RWPE2 (cell line): ENCODE data around the gene KRTAP10-5.

Source experiments
- ATAC-seq: fragments of 200-7000 bp; cut with Tn5 transposase; 3 replicates; pipeline ENCODE4 v1.9.1; 2021; ENCODE audit warnings: low read depth
- DNase-seq: peaks from one replicate; pipeline ENCODE4 v3.0.0-alpha.2; 2020; ENCODE audit warnings: low spot score
- H3K27ac ChIP-seq: fragments of 450-650 bp; 2 replicates; pipeline ENCODE4 v1.5.1; 2017; ENCODE audit warnings: mild to moderate bottlenecking; ENCODE audit not compliant: poor library complexity, severe bottlenecking
- H3K27me3 ChIP-seq: fragments of 250-450 bp; sonication (Bioruptor Pico); 2 replicates; pipeline ENCODE4 v1.5.1; 2021; ENCODE audit warnings: mild to moderate bottlenecking, moderate library complexity; ENCODE audit not compliant: insufficient read depth, poor library complexity, severe bottlenecking
- H3K36me3 ChIP-seq: fragments of 250-450 bp; sonication (Bioruptor Pico); 2 replicates; pipeline ENCODE4 v1.5.1; 2020; ENCODE audit warnings: low read depth, mild to moderate bottlenecking, moderate library complexity
- H3K4me1 ChIP-seq: fragments of 250-450 bp; sonication (Bioruptor Pico); 2 replicates; pipeline ENCODE4 v1.5.1; 2021; ENCODE audit warnings: mild to moderate bottlenecking, moderate library complexity; ENCODE audit not compliant: insufficient read depth, poor library complexity, severe bottlenecking
- H3K4me3 ChIP-seq: fragments of 250-450 bp; sonication (Bioruptor Pico); 2 replicates; pipeline ENCODE4 v1.5.1; 2021; ENCODE audit warnings: mild to moderate bottlenecking, moderate library complexity; ENCODE audit not compliant: severe bottlenecking
- H3K9me3 ChIP-seq: fragments of 250-450 bp; sonication (Bioruptor Pico); 2 replicates; pipeline ENCODE4 v1.5.1; 2021; ENCODE audit warnings: mild to moderate bottlenecking, moderate library complexity; ENCODE audit not compliant: severe bottlenecking
- CTCF ChIP-seq: fragments of 450-650 bp; IDR thresholded peaks from one replicate; pipeline ENCODE4 v1.5.1; 2017; ENCODE audit warnings: mild to moderate bottlenecking, moderate library complexity; ENCODE audit not compliant: poor library complexity, severe bottlenecking

The KRTAP10-5 gene

GRCh38 chr21:44614161-44614631, 33.8 kb upstream of the KRTAP10-5 start:
- Histone ChIP-seq H3K27ac (no peak overlapping the region), H3K9me3 (no peaks in the 10 kb centered on the region), H3K4me3 (no peak overlapping the region), H3K36me3 (no peaks in the 10 kb centered on the region), H3K27me3 (peaks cover 21% of the 10 kb centered on the region), H3K4me1 (no peaks in the 10 kb centered on the region)
- ATAC-seq = no peak
- no peak for TF ChIP-seq CTCF
- DNase-seq = peak; percentile 23

GRCh38 chr21:44613386-44614155, 33.2 kb upstream of the KRTAP10-5 start:
- Histone ChIP-seq H3K27ac (no peak overlapping the region), H3K4me1 (no peaks in the 10 kb centered on the region)

GRCh38 chr21:44612669-44613229, 32.3 kb upstream of the KRTAP10-5 start:
- TF ChIP-seq CTCF = no peak
- Histone ChIP-seq H3K27me3 (peaks cover 21% of the 10 kb centered on the region), H3K4me1 (no peaks in the 10 kb centered on the region), H3K36me3 (no peaks in the 10 kb centered on the region), H3K27ac (no peak overlapping the region), H3K9me3 (no peaks in the 10 kb centered on the region), H3K4me3 (no peak overlapping the region)
- ATAC-seq = no peak
- peak; percentile 50 for DNase-seq

More at GRCh38 chr21:44613386-44614155, 33.2 kb upstream of the KRTAP10-5 start:
- no peak overlapping the region for H3K4me3 ChIP-seq
- H3K36me3 ChIP-seq = no peaks in the 10 kb centered on the region
- peaks cover 21% of the 10 kb centered on the region for H3K27me3 ChIP-seq
- TF ChIP-seq CTCF = no peak
- DNase-seq = peak; percentile 27
- no peak for ATAC-seq
- no peaks in the 10 kb centered on the region for H3K9me3 ChIP-seq

GRCh38 chr21:44612029-44612486, 31.7 kb upstream of the KRTAP10-5 start, which contains the start of gene KRTAP10-8:
Gene KRTAP10-8 (plus strand): TSS chr21:44612079. CDS start chr21:44612101, 22 bp downstream.
- H3K9me3 ChIP-seq = no peaks in the 10 kb centered on the region
- no peaks in the 10 kb centered on the region for H3K4me1 ChIP-seq
- peaks cover 21% of the 10 kb centered on the region for H3K27me3 ChIP-seq
- H3K36me3 ChIP-seq = no peaks in the 10 kb centered on the region
- ATAC-seq (no peak), DNase-seq (peak; percentile 38)
- no peak within 1 kb of the TSS for H3K4me3 ChIP-seq
- H3K27ac ChIP-seq = no peak within 1 kb of the TSS
- TF ChIP-seq CTCF = no peak
